Heart left ventricle (tissue), 16 donors: Measurements from ENCODE around the gene PRM2. TPM values are rescaled to one million over a fixed set of nuclear protein-coding genes. Genes with fewer than 3 reads are reported as not detected.

ENCODE experiments used
- ATAC-seq, 4 donors: fragments of 200-7000 bp; cut with Tn5 transposase; one replicate each; pipeline ENCODE4 v1.9.1; 2020 to 2022; ENCODE audit warnings: moderate library complexity in 4 of 4, mild to moderate bottlenecking in 3 of 4, moderate number of reproducible peaks in 1 of 4
- DNase-seq, 5 donors: peaks; one replicate each; pipeline ENCODE4 v3.0.0-alpha.2; 2020
- H3K27ac ChIP-seq, 12 donors: fragments of 200-600 bp; sonication (generic) in 4 of 12; one replicate each; pipeline versions ENCODE4 v1.5.0 to v1.8.0; 2016 to 2022; ENCODE audit warnings: mild to moderate bottlenecking in 2 of 12
- H3K27me3 ChIP-seq, 9 donors: fragments of 200-600 bp; sonication (generic) in 2 of 9; one replicate each; pipeline versions ENCODE4 v1.5.1 to v1.8.0; 2016 to 2022; ENCODE audit warnings: mild to moderate bottlenecking in 3 of 9
- H3K36me3 ChIP-seq, 9 donors: fragments of 200-600 bp; sonication (generic) in 2 of 9; one replicate each; pipeline versions ENCODE4 v1.5.0 to v1.8.0; 2018 to 2022; ENCODE audit warnings: mild to moderate bottlenecking in 2 of 9
- H3K4me1 ChIP-seq, 12 donors: fragments of 200-600 bp; sonication (generic) in 4 of 12; one replicate each; pipeline versions ENCODE4 v1.5.0 to v1.8.0; 2016 to 2022; ENCODE audit warnings: mild to moderate bottlenecking in 3 of 12
- H3K4me3 ChIP-seq, 12 donors: fragments of 200-600 bp; sonication (generic) in 4 of 12; one replicate each; pipeline versions ENCODE4 v1.5.0 to v1.8.0; 2017 to 2022; ENCODE audit warnings: mild to moderate bottlenecking in 9 of 12, moderate library complexity in 4 of 12
- H3K9me3 ChIP-seq, 12 donors: fragments of 200-600 bp; sonication (generic) in 4 of 12; one replicate each; pipeline versions ENCODE4 v1.5.0 to v1.8.0; 2016 to 2022; ENCODE audit warnings: mild to moderate bottlenecking in 1 of 12
- CTCF ChIP-seq, 12 donors: fragments of 200-600 bp; sonication (generic) in 4 of 12; IDR thresholded peaks; one replicate each; pipeline versions ENCODE4 v1.5.0 to v1.8.0; 2018 to 2022; ENCODE audit warnings: antibody characterized with exemption in 12 of 12, mild to moderate bottlenecking in 5 of 12
- POLR2A ChIP-seq, 2 donors: fragments of 450-650 bp; IDR thresholded peaks; one replicate each; pipeline ENCODE4 v1.6.1; 2017; ENCODE audit warnings: antibody characterized with exemption in 2 of 2, mild to moderate bottlenecking in 2 of 2, moderate library complexity in 2 of 2
- WGBS, 4 donors: extraction: QIAGEN DNeasy Blood & Tissue Kit in 2 of 4; methylation state at CpG; one replicate each; pipeline versions ENCODE4 v1.1.5 to v1.1.7; 2013 to 2018; 5-methylcytosine and 5-hydroxymethylcytosine counted together
- intact Hi-C, 10 donors: fragments of 100-400 bp; cut with DNase I; formaldehyde crosslinking; loops; one replicate each; pipeline versions ENCODE4 v1.11.1 to v1.14.2; 2022
- polyA plus RNA-seq, 2 donors: library from polyadenylated mRNA; stranded (reverse); fragments of 200-250 nt; gene quantifications; one replicate each; pipeline ENCODE4 v1.2.3, GENCODE V29; 2013
- total RNA-seq, 9 donors: library from RNA; depleted of rRNA in 2 of 9; stranded (reverse); fragments of >200 nt in 2 of 9; fragmentation: NEBNext Ultra II Directional in 3 of 9; extraction: Animal tissue kit (Norgen Biotek cat#: 25700) in 3 of 9; gene quantifications; one replicate each; pipeline versions ENCODE4 v1.1.0 to v1.2.4, GENCODE V29; 2016 to 2023
- donor health status: ischemic (EF 13 %, LVEDD 7.1; RV severe dilation, severe dysfunction).
- donor health status: healthy with polysubstance abuse.
- donor health status: DM: no; HTN: yes; CAD: no.
- donor health status: DM: no; HTN: no; CAD: no.
- donor health status: ischemic (EF 25% LVEDD 6.9; RV normal size, moderate dysfunction).
- donor health status: ischemic (EF 25% LVEDD 5.7; RV mildly dilated, moderate dysfunction).
- donor health status: healthy.
- donor health status: DM: yes; HTN: yes; CAD: no.
- donor health status: ischemic (EF 35%, LVEDD 5.7; RV mildly dilated, moderate dysfunction).
- donor health status: nonischemic (EF 11% LVEDD 7.7; RV severe dilation, severe dysfunction).
- donor health status: DM: yes; HTN: yes; CAD: no.
- donor health status: PGD.
- donor health status: ischemic (EF 29% LVEDD 5.4; RV normal size, mild dysfunction).
- donor health status: nonischemic (EF 23%, LVEDD 6.1; RV moderate dilation, normal function).

Gene PRM2
- total and polyA plus RNA-seq, 11 donors: not detected

- DNase-seq (no peak), ATAC-seq (no peak)
- 82 to 100% (median 94%) methylated on average over 2 of the region's 3 CpGs for WGBS, 4 donors
- Histone ChIP-seq H3K9me3 (no peaks in the 10 kb centered on the region), H3K36me3 (no peaks in the 10 kb centered on the region), H3K4me1 (peaks cover 0 to 49% (median 6%) of the 10 kb centered on the region in 12 donors), H3K27ac (peak overlapping the region in 1 of 12 donors; percentile 91), H3K4me3 (peak overlapping the region in 1 of 12 donors; percentile 36), H3K27me3 (peaks cover 0 to 3% (median 0%) of the 10 kb centered on the region in 9 donors)
- intact Hi-C loops: no loop called here
- TF ChIP-seq POLR2A (IDR thresholded peaks at IDR 0.05): no peak
Observed at GRCh38 chr16:11232302-11232851, 43.9 kb downstream of the PRM2 start.

DNA sequence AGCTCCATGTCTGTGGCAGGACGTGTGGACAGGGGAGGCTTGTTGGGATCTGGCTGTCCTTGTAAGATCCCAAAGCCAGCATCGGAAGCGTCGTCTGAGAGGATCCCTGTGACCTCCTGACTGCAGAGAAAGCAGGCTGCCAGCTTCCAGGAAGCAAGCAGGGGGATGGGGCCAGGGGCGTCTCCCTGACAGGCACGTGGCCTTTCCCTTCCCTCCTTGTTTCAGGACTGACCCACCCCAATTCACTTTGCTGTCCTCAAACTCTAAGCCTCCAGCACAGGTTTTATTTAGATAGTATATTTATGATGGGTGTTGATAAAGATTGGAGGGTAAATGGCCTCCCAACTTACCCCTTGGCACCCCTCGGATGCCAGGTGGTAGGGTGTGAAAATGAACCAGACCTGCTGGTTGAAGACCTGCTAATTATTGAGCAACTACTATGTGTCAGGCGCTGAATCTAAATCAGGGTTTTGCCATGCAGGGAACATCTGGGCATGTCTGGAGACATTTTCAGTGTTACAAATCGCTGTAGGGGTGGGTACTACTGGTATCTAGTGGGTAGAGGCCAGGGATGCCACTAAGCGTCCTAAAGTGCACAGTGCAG lies 44.8 kb downstream of the PRM2 start:
- Histone ChIP-seq H3K4me3 (no peak overlapping the region), H3K27ac (peak overlapping the region in 1 of 12 donors; percentile 37), H3K9me3 (no peaks in the 10 kb centered on the region), H3K36me3 (no peaks in the 10 kb centered on the region), H3K27me3 (peaks cover 0 to 3% (median 0%) of the 10 kb centered on the region in 9 donors), H3K4me1 (peaks cover 0 to 49% (median 6%) of the 10 kb centered on the region in 12 donors)
- ATAC-seq (no peak), DNase-seq (no peak)
- WGBS, 4 donors: 69 to 73% (median 70%) methylated on average over 10 of the region's 10 CpGs
- intact Hi-C loops: no loop called here
- TF ChIP-seq POLR2A (IDR thresholded peaks at IDR 0.05) (no peak), CTCF (IDR thresholded peaks at IDR 0.05) (no peak)

GRCh38 chr16:11229906-11230305 lies 46.4 kb downstream of the PRM2 start:
- Histone ChIP-seq H3K27ac (no peak overlapping the region), H3K4me1 (peaks cover 0 to 49% (median 7%) of the 10 kb centered on the region in 12 donors), H3K27me3 (peaks cover 0 to 3% (median 0%) of the 10 kb centered on the region in 9 donors), H3K9me3 (no peaks in the 10 kb centered on the region), H3K36me3 (no peaks in the 10 kb centered on the region), H3K4me3 (no peak overlapping the region)
- TF ChIP-seq CTCF (IDR thresholded peaks at IDR 0.05): no peak
- TF ChIP-seq POLR2A (IDR thresholded peaks at IDR 0.05): no peak
- DNase-seq (no peak), ATAC-seq (peak in 1 of 4 donors; percentile 31)
- WGBS, 4 donors: 70 to 80% (median 74%) methylated on average over 4 of the region's 4 CpGs
- intact Hi-C loops: loop anchor here in 1 of 10 donors (10.0 kb wide), 1 partner anchor 55 kb away; no protein-coding TSS in a partner anchor

DNA sequence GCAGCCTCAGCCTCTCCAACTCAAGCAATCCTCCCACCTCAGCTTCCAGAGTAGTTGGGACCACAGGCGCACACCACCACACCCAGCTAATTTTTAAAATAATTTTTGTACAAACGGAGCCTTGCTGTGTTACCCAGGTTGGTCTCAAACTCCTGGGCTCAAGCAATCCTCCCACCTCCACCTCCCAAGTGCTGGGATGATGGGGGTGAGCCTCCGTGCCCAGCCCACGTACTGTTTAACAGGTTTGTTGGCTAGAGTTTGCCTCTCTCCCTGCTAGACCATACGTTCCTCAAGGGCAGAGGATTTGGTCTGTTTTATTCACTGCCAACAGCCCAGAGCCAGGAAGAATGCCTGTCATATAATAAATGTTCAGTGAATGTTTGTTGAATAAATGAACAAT lies 46.8 kb downstream of the PRM2 start:
- DNase-seq (no peak), ATAC-seq (no peak)
- Histone ChIP-seq H3K4me3 (no peak overlapping the region), H3K36me3 (no peaks in the 10 kb centered on the region), H3K27ac (no peak overlapping the region), H3K9me3 (no peaks in the 10 kb centered on the region), H3K27me3 (peaks cover 0 to 3% (median 0%) of the 10 kb centered on the region in 9 donors), H3K4me1 (peaks cover 0 to 49% (median 9%) of the 10 kb centered on the region in 12 donors)
- intact Hi-C loops: loop anchor here in 1 of 10 donors (10.0 kb wide), 1 partner anchor 55 kb away; no protein-coding TSS in a partner anchor
- TF ChIP-seq POLR2A (IDR thresholded peaks at IDR 0.05): no peak
- no peak for TF ChIP-seq CTCF (IDR thresholded peaks at IDR 0.05)
- 82 to 88% (median 85%) methylated on average over 5 of the region's 5 CpGs for WGBS, 4 donors
